ENCODE data around the gene MRE11. TPM values are rescaled to one million over a fixed set of nuclear protein-coding genes. Genes with fewer than 3 reads are reported as not detected.

Gene MRE11
- total RNA-seq, 1 donor from 2014 or later, result 17.1 TPM

GRCh38 chr11:94526645-94527438 lies 33.2 kb upstream of the MRE11 start:
- Mint-ChIP-seq H3K36me3 (ENCODE audit: low read depth, unreplicated experiment) (no peaks in the 10 kb centered on the region), H3K4me1 (ENCODE audit: unreplicated experiment) (no peaks in the 10 kb centered on the region), H3K9me3 (ENCODE audit: unreplicated experiment) (no peaks in the 10 kb centered on the region), H3K27me3 (ENCODE audit: unreplicated experiment) (no peaks in the 10 kb centered on the region), H3K4me3 (ENCODE audit: unreplicated experiment) (no peak overlapping the region), H3K27ac (ENCODE audit: unreplicated experiment) (no peak overlapping the region)
- no peak for TF ChIP-seq CTCF (IDR thresholded peaks at IDR 0.05; ENCODE audit: unreplicated experiment)
- DNase-seq (ENCODE audit: low spot score), result no peak

GRCh38 chr11:94525546-94526324 lies 32.1 kb upstream of the MRE11 start:
- TF ChIP-seq CTCF (IDR thresholded peaks at IDR 0.05; ENCODE audit: unreplicated experiment), result no peak
- Mint-ChIP-seq H3K27ac (ENCODE audit: unreplicated experiment) (no peak overlapping the region), H3K36me3 (ENCODE audit: low read depth, unreplicated experiment) (no peaks in the 10 kb centered on the region), H3K4me3 (ENCODE audit: unreplicated experiment) (no peak overlapping the region), H3K27me3 (ENCODE audit: unreplicated experiment) (no peaks in the 10 kb centered on the region), H3K9me3 (ENCODE audit: unreplicated experiment) (no peaks in the 10 kb centered on the region), H3K4me1 (ENCODE audit: unreplicated experiment) (no peaks in the 10 kb centered on the region)
- DNase-seq (ENCODE audit: low spot score), result no peak

- Mint-ChIP-seq H3K4me1 (ENCODE audit: unreplicated experiment) (no peaks in the 10 kb centered on the region), H3K27me3 (ENCODE audit: unreplicated experiment) (no peaks in the 10 kb centered on the region), H3K27ac (ENCODE audit: unreplicated experiment) (no peak overlapping the region), H3K4me3 (ENCODE audit: unreplicated experiment) (no peak overlapping the region), H3K9me3 (ENCODE audit: unreplicated experiment) (no peaks in the 10 kb centered on the region), H3K36me3 (ENCODE audit: low read depth, unreplicated experiment) (no peaks in the 10 kb centered on the region)
- no peak for DNase-seq (ENCODE audit: low spot score)
- no peak for TF ChIP-seq CTCF (IDR thresholded peaks at IDR 0.05; ENCODE audit: unreplicated experiment)
These were observed 30.7 kb upstream of the MRE11 start for GRCh38 chr11:94524341-94524740.

- DNase-seq (ENCODE audit: low spot score), result no peak
- H3K27me3 Mint-ChIP-seq (ENCODE audit: unreplicated experiment), result no peaks in the 10 kb centered on the region
- no peaks in the 10 kb centered on the region for H3K4me1 Mint-ChIP-seq (ENCODE audit: unreplicated experiment)
- no peaks in the 10 kb centered on the region for H3K9me3 Mint-ChIP-seq (ENCODE audit: unreplicated experiment)
- peak; percentile 55 for TF ChIP-seq CTCF (IDR thresholded peaks at IDR 0.05; ENCODE audit: unreplicated experiment)
- H3K27ac Mint-ChIP-seq (ENCODE audit: unreplicated experiment), result no peak overlapping the region
- no peaks in the 10 kb centered on the region for H3K36me3 Mint-ChIP-seq (ENCODE audit: low read depth, unreplicated experiment)
- no peak overlapping the region for H3K4me3 Mint-ChIP-seq (ENCODE audit: unreplicated experiment)
These were observed 28.0 kb upstream of the MRE11 start for GRCh38 chr11:94521684-94522083.

All from endothelial cell (in vitro differentiated cells).